ENCODE results near the gene TPO. TPM values are rescaled to one million over a fixed set of nuclear protein-coding genes. Genes with fewer than 3 reads are reported as not detected.
"Not testable (repeated sequence)": the region's sequence is repeated elsewhere in the genome, so short reads cannot be mapped to it uniquely, and the experiment has no call there.

The TPO gene
- total RNA-seq, 1 experiment from 2014 or later = not detected

- peaks cover 3% of the 10 kb centered on the region; the same call in 1 of the 2 replicates for H3K27me3 ChIP-seq (replicated peaks)
These were observed 101.3 kb downstream of the TPO start for GRCh38 chr2:1514391-1515072.

GRCh38 chr2:1515073-1515430 is 101.8 kb downstream of the TPO start:
- H3K36me3 ChIP-seq = no peaks in the 10 kb centered on the region
- H3K9me3 ChIP-seq (replicated peaks) = no peaks in the 10 kb centered on the region
- H3K4me3 ChIP-seq = no peak overlapping the region
- H3K4me1 ChIP-seq (replicated peaks) = no peaks in the 10 kb centered on the region
- no peak for DNase-seq (ENCODE audit: low read depth in 1 of 2, low spot score in 2 of 2)
- H3K27me3 ChIP-seq (replicated peaks) = peaks cover 3% of the 10 kb centered on the region; the same call in 1 of the 2 replicates
- no peak overlapping the region for H3K27ac ChIP-seq

More at GRCh38 chr2:1514391-1515072, 101.3 kb downstream of the TPO start:
- H3K4me3 ChIP-seq = no peak overlapping the region
- H3K4me1 ChIP-seq (replicated peaks) = no peaks in the 10 kb centered on the region
- DNase-seq (ENCODE audit: low read depth in 1 of 2, low spot score in 2 of 2) = no peak
- no peaks in the 10 kb centered on the region for H3K36me3 ChIP-seq
- no peaks in the 10 kb centered on the region for H3K9me3 ChIP-seq (replicated peaks)
- no peak overlapping the region for H3K27ac ChIP-seq

- no peaks in the 10 kb centered on the region for H3K4me1 ChIP-seq (replicated peaks)
- no peak for DNase-seq (ENCODE audit: low read depth in 1 of 2, low spot score in 2 of 2)
These were observed 102.9 kb downstream of the TPO start for GRCh38 chr2:1515986-1516797.

GRCh38 chr2:1516798-1517060 is 103.5 kb downstream of the TPO start:
- Histone ChIP-seq H3K27ac (no peak overlapping the region), H3K4me3 (no peak overlapping the region), H3K4me1 (replicated peaks) (no peaks in the 10 kb centered on the region), H3K36me3 (no peaks in the 10 kb centered on the region), H3K9me3 (replicated peaks) (no peaks in the 10 kb centered on the region), H3K27me3 (replicated peaks) (peaks cover 3% of the 10 kb centered on the region; the same call in 1 of the 2 replicates)
- no peak for DNase-seq (ENCODE audit: low read depth in 1 of 2, low spot score in 2 of 2)

More at GRCh38 chr2:1515986-1516797, 102.9 kb downstream of the TPO start:
- Histone ChIP-seq H3K4me3 (no peak overlapping the region), H3K27me3 (replicated peaks) (peaks cover 3% of the 10 kb centered on the region; the same call in 1 of the 2 replicates), H3K36me3 (no peaks in the 10 kb centered on the region), H3K27ac (no peak overlapping the region), H3K9me3 (replicated peaks) (no peaks in the 10 kb centered on the region)

- H3K4me1 ChIP-seq (replicated peaks); H3K36me3 ChIP-seq; H3K9me3 ChIP-seq (replicated peaks): not testable (repeated sequence)
These were observed 104.0 kb downstream of the TPO start for GRCh38 chr2:1517291-1517690.

GRCh38 chr2:1517786-1518185 is 104.5 kb downstream of the TPO start:
- Histone ChIP-seq H3K27ac (no peak overlapping the region), H3K9me3 (replicated peaks) (no peaks in the 10 kb centered on the region), H3K4me1 (replicated peaks) (no peaks in the 10 kb centered on the region), H3K4me3 (no peak overlapping the region), H3K27me3 (replicated peaks) (peaks cover 3% of the 10 kb centered on the region; the same call in 1 of the 2 replicates), H3K36me3 (no peaks in the 10 kb centered on the region)
- no peak for DNase-seq (ENCODE audit: low read depth in 1 of 2, low spot score in 2 of 2)

More at GRCh38 chr2:1517291-1517690, 104.0 kb downstream of the TPO start:
- not testable (repeated sequence) for H3K27me3 ChIP-seq (replicated peaks); DNase-seq (ENCODE audit: low read depth in 1 of 2, low spot score in 2 of 2); H3K4me3 ChIP-seq; H3K27ac ChIP-seq

GRCh38 chr2:1518331-1518803 is 105.1 kb downstream of the TPO start:
- H3K4me3 ChIP-seq = no peak overlapping the region
- H3K27ac ChIP-seq = no peak overlapping the region
- no peak for DNase-seq (ENCODE audit: low read depth in 1 of 2, low spot score in 2 of 2)
- no peaks in the 10 kb centered on the region for H3K9me3 ChIP-seq (replicated peaks)
- H3K4me1 ChIP-seq (replicated peaks) = no peaks in the 10 kb centered on the region
- H3K27me3 ChIP-seq (replicated peaks) = peaks cover 3% of the 10 kb centered on the region; the same call in 1 of the 2 replicates
- H3K36me3 ChIP-seq = no peaks in the 10 kb centered on the region

GRCh38 chr2:1518867-1519530 is 105.7 kb downstream of the TPO start:
- H3K4me1 ChIP-seq (replicated peaks) = no peaks in the 10 kb centered on the region
- H3K9me3 ChIP-seq (replicated peaks) = no peaks in the 10 kb centered on the region
- H3K36me3 ChIP-seq = no peaks in the 10 kb centered on the region
- no peak overlapping the region for H3K4me3 ChIP-seq
- DNase-seq (ENCODE audit: low read depth in 1 of 2, low spot score in 2 of 2) = no peak
- H3K27me3 ChIP-seq (replicated peaks) = peaks cover 1% of the 10 kb centered on the region; the same call in 1 of the 2 replicates
- H3K27ac ChIP-seq = no peak overlapping the region

- Histone ChIP-seq H3K4me1 (replicated peaks) (no peaks in the 10 kb centered on the region), H3K27ac (no peak overlapping the region), H3K36me3 (no peaks in the 10 kb centered on the region), H3K9me3 (replicated peaks) (no peaks in the 10 kb centered on the region), H3K4me3 (no peak overlapping the region), H3K27me3 (replicated peaks) (no peaks in the 10 kb centered on the region)
- no peak for DNase-seq (ENCODE audit: low read depth in 1 of 2, low spot score in 2 of 2)
These were observed 108.1 kb downstream of the TPO start for GRCh38 chr2:1521191-1521877.

GRCh38 chr2:1521878-1522830 is 108.9 kb downstream of the TPO start:
- DNase-seq (ENCODE audit: low read depth in 1 of 2, low spot score in 2 of 2) = no peak
- Histone ChIP-seq H3K36me3 (no peaks in the 10 kb centered on the region), H3K9me3 (replicated peaks) (no peaks in the 10 kb centered on the region), H3K4me1 (replicated peaks) (no peaks in the 10 kb centered on the region), H3K4me3 (no peak overlapping the region), H3K27me3 (replicated peaks) (no peaks in the 10 kb centered on the region), H3K27ac (no peak overlapping the region)

GRCh38 chr2:1527153-1527992 is 114.1 kb downstream of the TPO start:
- DNase-seq (ENCODE audit: low read depth in 1 of 2, low spot score in 2 of 2) = no peak
- Histone ChIP-seq H3K4me3 (no peak overlapping the region), H3K27ac (no peak overlapping the region), H3K4me1 (replicated peaks) (no peaks in the 10 kb centered on the region), H3K27me3 (replicated peaks) (no peaks in the 10 kb centered on the region), H3K9me3 (replicated peaks) (no peaks in the 10 kb centered on the region), H3K36me3 (no peaks in the 10 kb centered on the region)

All from SJSA1 (cell line).